ENCODE results near the gene NDUFS8. TPM values are rescaled to one million over a fixed set of nuclear protein-coding genes. Genes with fewer than 3 reads are reported as not detected.

The NDUFS8 gene
- total and polyA plus RNA-seq, 12 donors: 330 to 774 (median 430) TPM

GRCh38 chr11:68036717-68037239 lies 6.3 kb downstream of the NDUFS8 start:
- intact Hi-C loops (cut with DNase I): loop anchor here in 3 of 10 donors (5.0 to 10.0 kb wide), 6 partner anchors 34 to 178 kb away; partner anchors contain the start of genes CHKA (in 2 of the 3), KMT5B (in 2 of the 3) and UNC93B1 (in 1 of the 3)
- ATAC-seq: peak in 5 of 8 donors; percentile 18 to 49 (median 29)
- Histone ChIP-seq H3K27me3 (no peaks in the 10 kb centered on the region), H3K4me1 (peaks cover 37 to 87% (median 64%) of the 10 kb centered on the region in 9 donors), H3K9me3 (no peaks in the 10 kb centered on the region), H3K27ac (peak overlapping the region; percentile 45 to 97 (median 94)), H3K4me3 (no peak overlapping the region), H3K36me3 (peaks cover 0 to 44% (median 0%) of the 10 kb centered on the region in 9 donors)
- WGBS, 2 donors: 54% methylated on average over 14 of the region's 14 CpGs
- TF ChIP-seq, protein P1, sequence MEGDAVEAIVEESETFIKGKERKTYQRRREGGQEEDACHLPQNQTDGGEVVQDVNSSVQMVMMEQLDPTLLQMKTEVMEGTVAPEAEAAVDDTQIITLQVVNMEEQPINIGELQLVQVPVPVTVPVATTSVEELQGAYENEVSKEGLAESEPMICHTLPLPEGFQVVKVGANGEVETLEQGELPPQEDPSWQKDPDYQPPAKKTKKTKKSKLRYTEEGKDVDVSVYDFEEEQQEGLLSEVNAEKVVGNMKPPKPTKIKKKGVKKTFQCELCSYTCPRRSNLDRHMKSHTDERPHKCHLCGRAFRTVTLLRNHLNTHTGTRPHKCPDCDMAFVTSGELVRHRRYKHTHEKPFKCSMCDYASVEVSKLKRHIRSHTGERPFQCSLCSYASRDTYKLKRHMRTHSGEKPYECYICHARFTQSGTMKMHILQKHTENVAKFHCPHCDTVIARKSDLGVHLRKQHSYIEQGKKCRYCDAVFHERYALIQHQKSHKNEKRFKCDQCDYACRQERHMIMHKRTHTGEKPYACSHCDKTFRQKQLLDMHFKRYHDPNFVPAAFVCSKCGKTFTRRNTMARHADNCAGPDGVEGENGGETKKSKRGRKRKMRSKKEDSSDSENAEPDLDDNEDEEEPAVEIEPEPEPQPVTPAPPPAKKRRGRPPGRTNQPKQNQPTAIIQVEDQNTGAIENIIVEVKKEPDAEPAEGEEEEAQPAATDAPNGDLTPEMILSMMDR (IDR thresholded peaks at IDR 0.05): no peak
- peak; percentile 63 to 68 for DNase-seq

DNA sequence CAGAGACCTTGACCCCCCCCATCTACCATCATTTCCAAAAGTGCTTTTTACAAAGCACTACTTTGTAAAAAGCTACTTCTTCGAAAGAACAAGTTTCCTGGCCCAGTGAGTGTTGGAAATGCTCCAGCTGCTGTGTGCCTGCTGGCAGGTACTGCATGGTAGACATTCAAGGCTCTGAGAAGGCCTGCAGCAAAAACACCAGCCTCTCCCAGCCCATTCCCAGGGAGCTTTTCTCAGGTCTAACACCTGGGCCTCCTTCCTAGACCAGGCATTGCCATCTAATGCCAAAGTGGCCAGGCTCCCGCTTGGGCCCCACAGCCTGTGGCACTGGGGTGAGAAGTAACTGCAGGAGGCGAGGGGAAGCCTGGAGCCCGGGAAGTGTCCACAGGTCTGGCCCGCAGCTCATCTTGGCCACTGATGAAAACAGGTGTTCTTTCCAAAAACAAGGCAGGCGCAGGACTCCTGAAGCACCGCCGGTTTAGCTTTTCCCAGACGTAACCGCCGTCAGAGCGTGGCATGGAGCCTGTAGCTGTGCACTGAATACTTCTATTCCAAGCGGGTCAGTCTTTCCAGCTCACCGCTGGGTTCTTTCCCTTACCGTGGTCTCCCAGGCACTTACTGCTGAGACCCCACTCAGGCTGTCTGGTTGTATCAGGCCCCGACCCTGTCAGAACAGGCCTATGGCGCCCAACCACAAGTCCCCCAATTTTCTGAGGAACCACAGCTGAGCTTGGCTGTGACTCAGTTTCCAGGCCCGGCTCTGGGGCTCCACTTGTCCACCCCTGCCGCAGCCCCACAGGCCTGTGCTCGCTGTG lies 7.1 kb downstream of the NDUFS8 start:
- intact Hi-C loops (cut with DNase I): loop anchor here in 4 of 10 donors (2.0 to 10.0 kb wide), 7 partner anchors 35 to 177 kb away; partner anchors contain the start of genes CHKA (in 3 of the 4), KMT5B (in 2 of the 4) and UNC93B1 (in 1 of the 4)
- H3K4me3 ChIP-seq: peak overlapping the region in 6 of 10 donors; percentile 61 to 84 (median 70)
- H3K4me1 ChIP-seq: peaks cover 30 to 79% (median 56%) of the 10 kb centered on the region in 9 donors
- no peaks in the 10 kb centered on the region for H3K27me3 ChIP-seq
- whole genome bisulfite sequencing, 2 donors: 77 to 83% methylated on average over 20 of the region's 20 CpGs
- H3K27ac ChIP-seq: peak overlapping the region; percentile 54 to 97 (median 94)
- ATAC-seq: no peak
- TF ChIP-seq, protein P1 (IDR thresholded peaks at IDR 0.05): no peak
- H3K36me3 ChIP-seq: peaks cover 0 to 45% (median 0%) of the 10 kb centered on the region in 9 donors
- no peak for DNase-seq
- H3K9me3 ChIP-seq: no peaks in the 10 kb centered on the region

GRCh38 chr11:68038226-68038717 lies 7.8 kb downstream of the NDUFS8 start:
- WGBS, 2 donors: 19 to 30% methylated on average over 13 of the region's 13 CpGs
- H3K27ac ChIP-seq: peak overlapping the region; percentile 54 to 97 (median 94)
- TF ChIP-seq, protein P1 (IDR thresholded peaks at IDR 0.05): no peak
- H3K4me3 ChIP-seq: peak overlapping the region; percentile 52 to 84 (median 71)
- DNase-seq (no peak), ATAC-seq (peak in 7 of 8 donors; percentile 2 to 25 (median 13))
- peaks cover 28 to 72% (median 50%) of the 10 kb centered on the region in 9 donors for H3K4me1 ChIP-seq
- no peaks in the 10 kb centered on the region for H3K9me3 ChIP-seq
- peaks cover 0 to 45% (median 0%) of the 10 kb centered on the region in 9 donors for H3K36me3 ChIP-seq
- intact Hi-C loops (cut with DNase I): loop anchor here in 4 of 10 donors (2.0 to 10.0 kb wide), 7 partner anchors 36 to 177 kb away; partner anchors contain the start of genes CHKA (in 3 of the 4), KMT5B (in 2 of the 4) and UNC93B1 (in 1 of the 4)
- H3K27me3 ChIP-seq: no peaks in the 10 kb centered on the region

Measured in heart right ventricle (tissue), 16 donors.